Measurements from ENCODE around the gene USP6NL.

DNA sequence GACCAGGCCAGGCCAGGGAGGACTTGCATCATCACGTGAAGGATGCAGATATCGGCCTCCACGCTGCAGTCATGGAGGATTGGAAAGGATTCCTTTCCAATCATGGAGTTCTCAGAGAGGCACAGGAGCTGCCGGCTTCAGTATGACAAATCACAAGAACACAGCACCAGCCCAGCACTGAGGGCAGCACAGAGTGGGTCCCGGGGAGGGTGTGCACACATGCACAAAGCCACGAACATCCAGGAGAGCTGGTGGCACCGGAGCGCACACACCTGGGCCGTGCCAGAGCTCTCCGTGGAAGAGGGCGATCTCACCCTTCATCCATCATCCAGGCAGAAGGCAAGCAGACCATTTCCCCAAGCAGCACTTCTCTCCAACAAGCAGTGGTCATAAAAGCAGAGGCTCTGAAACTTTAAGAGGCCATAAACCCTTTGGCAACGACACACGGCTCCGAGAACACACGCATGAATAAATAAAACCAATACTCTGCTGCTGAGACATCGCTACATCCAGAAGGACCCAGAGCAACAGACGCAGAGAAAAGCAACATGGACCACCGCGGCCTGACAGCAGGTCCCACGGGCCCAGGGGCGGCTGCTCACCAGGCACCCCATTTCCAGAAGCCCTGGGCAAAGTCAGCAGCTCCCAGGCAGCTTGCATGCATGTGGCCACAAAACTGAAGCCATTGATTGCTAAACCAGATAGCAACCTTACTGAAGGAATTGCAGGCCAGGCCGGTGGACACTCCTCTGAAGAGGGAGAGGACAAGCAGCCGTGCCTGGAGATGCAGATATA is 180.8 kb downstream of the USP6NL start:
- TF ChIP-seq CTCF (IDR thresholded peaks at IDR 0.05; ENCODE audit: borderline replicate concordance, extremely low read depth, low read length, poor library complexity, severe bottlenecking) (no peak), EZH2 (IDR thresholded peaks at IDR 0.05; ENCODE audit: borderline replicate concordance, low read depth, low read length, severe bottlenecking) (no peak)

Measured in DND-41 (cell line).